GM23338 (cell line): ENCODE data around the gene ACSL3. TPM values are rescaled to one million over a fixed set of nuclear protein-coding genes. Genes with fewer than 3 reads are reported as not detected.

Experiments
- ATAC-seq: fragments of 200-7000 bp; cut with Tn5 transposase; 3 replicates; pipeline ENCODE4 v1.9.1; 2020
- DNase-seq: peaks from one replicate; pipeline ENCODE4 v3.0.0-alpha.2; 2015; ENCODE audit warnings: low spot score
- H2AFZ ChIP-seq: fragments of 200-600 bp; sonication (generic); 2 replicates; pipeline ENCODE4 v1.8.0; 2016; ENCODE audit warnings: antibody characterized with exemption, mild to moderate bottlenecking, moderate library complexity
- H3F3A ChIP-seq: fragments of 200-600 bp; sonication (generic); replicated peaks from 2 replicates; pipeline ENCODE4 v1.8.0; 2017; ENCODE audit warnings: antibody characterized with exemption, mixed run types, low read depth
- H3K27ac ChIP-seq: fragments of 200-600 bp; sonication (generic); 2 replicates; pipeline ENCODE4 v1.6.1; 2016; ENCODE audit warnings: low read depth
- H3K27me3 ChIP-seq: fragments of 200-600 bp; sonication (generic); 2 replicates; pipeline ENCODE4 v1.8.0; 2016; ENCODE audit warnings: mild to moderate bottlenecking, mixed run types, moderate library complexity; ENCODE audit not compliant: insufficient read depth
- H3K36me3 ChIP-seq: fragments of 200-600 bp; sonication (generic); 2 replicates; pipeline ENCODE4 v1.8.0; 2016; ENCODE audit warnings: mild to moderate bottlenecking; ENCODE audit not compliant: insufficient read depth
- H3K4me1 ChIP-seq: fragments of 200-600 bp; sonication (generic); 2 replicates; pipeline ENCODE4 v1.8.0; 2016; ENCODE audit warnings: mild to moderate bottlenecking, moderate library complexity; ENCODE audit not compliant: insufficient read depth
- H3K4me2 ChIP-seq: fragments of 200-600 bp; sonication (generic); 2 replicates; pipeline ENCODE4 v1.7.1; 2017; ENCODE audit warnings: mixed run types
- H3K4me3 ChIP-seq: fragments of 200-600 bp; sonication (generic); 2 replicates; pipeline ENCODE4 v1.6.1; 2016; ENCODE audit warnings: mixed run types
- H3K79me2 ChIP-seq: fragments of 200-600 bp; sonication (generic); replicated peaks from 2 replicates; pipeline ENCODE4 v1.8.0; 2017; ENCODE audit warnings: mild to moderate bottlenecking; ENCODE audit not compliant: insufficient read depth
- H3K9me2 ChIP-seq: fragments of 200-600 bp; sonication (generic); 2 replicates; pipeline ENCODE4 v1.8.0; 2017; ENCODE audit not compliant: insufficient read depth
- H4K20me1 ChIP-seq: fragments of 200-600 bp; sonication (generic); replicated peaks from 2 replicates; pipeline ENCODE4 v1.8.0; 2017; ENCODE audit warnings: mild to moderate bottlenecking; ENCODE audit not compliant: insufficient read depth
- H3K27ac Mint-ChIP-seq: 2 replicates; pipeline ENCODE4 v1.8.0; 2020; ENCODE audit warnings: inconsistent platforms, mild to moderate bottlenecking, moderate library complexity, mixed read lengths
- H3K27me3 Mint-ChIP-seq: 3 replicates; pipeline ENCODE4 v1.8.0; 2022; ENCODE audit warnings: low read depth, mild to moderate bottlenecking, moderate library complexity, mixed read lengths, inconsistent platforms; ENCODE audit not compliant: insufficient read depth, poor library complexity
- H3K36me3 Mint-ChIP-seq: 3 replicates; pipeline ENCODE4 v1.8.0; 2021; ENCODE audit warnings: low read depth, mild to moderate bottlenecking, inconsistent platforms, moderate library complexity, mixed read lengths
- H3K4me1 Mint-ChIP-seq: 3 replicates; pipeline ENCODE4 v1.8.0; 2020; ENCODE audit warnings: mild to moderate bottlenecking, inconsistent platforms, mixed read lengths
- H3K4me3 Mint-ChIP-seq: 3 replicates; pipeline ENCODE4 v1.8.0; 2021; ENCODE audit warnings: moderate library complexity, mild to moderate bottlenecking, inconsistent platforms, mixed read lengths
- H3K9me3 Mint-ChIP-seq: 3 replicates; pipeline ENCODE4 v1.8.0; 2020; ENCODE audit warnings: moderate library complexity, mild to moderate bottlenecking, inconsistent platforms, mixed read lengths
- CREB1 ChIP-seq: fragments of 250-450 bp; sonication (Bioruptor Pico); IDR thresholded peaks from 2 replicates; pipeline ENCODE4 v1.5.0; 2020; ENCODE audit warnings: low read depth, mild to moderate bottlenecking, moderate library complexity
- ETS1 ChIP-seq: IDR thresholded peaks from 2 replicates; pipeline ENCODE4 v1.6.1; 2016; ENCODE audit warnings: antibody characterized with exemption
- EZH2 ChIP-seq: fragments of 200-600 bp; sonication (generic); IDR thresholded peaks from one replicate; pipeline ENCODE4 v1.8.0; 2017; ENCODE audit warnings: antibody characterized with exemption, mild to moderate bottlenecking, low read depth; ENCODE audit not compliant: unreplicated experiment
- JUNB ChIP-seq: IDR thresholded peaks from one replicate; pipeline ENCODE4 v1.6.1; 2016; ENCODE audit warnings: antibody characterized with exemption; ENCODE audit not compliant: unreplicated experiment
- NANOG ChIP-seq: IDR thresholded peaks from 2 replicates; pipeline ENCODE4 v1.6.1; 2016; ENCODE audit warnings: antibody characterized with exemption, borderline replicate concordance
- POLR2AphosphoS5 ChIP-seq: IDR thresholded peaks from 2 replicates; pipeline ENCODE4 v1.6.1; 2016; ENCODE audit warnings: antibody characterized with exemption, low read depth
- STAT1 ChIP-seq: IDR thresholded peaks from one replicate; pipeline ENCODE4 v1.6.1; 2016; ENCODE audit warnings: antibody characterized with exemption; ENCODE audit not compliant: unreplicated experiment
- ZNF331 ChIP-seq: fragments of 250-450 bp; sonication (Bioruptor Pico); IDR thresholded peaks from 2 replicates; pipeline ENCODE4 v1.5.0; 2020; ENCODE audit warnings: low read depth, mild to moderate bottlenecking, moderate library complexity
- polyA plus RNA-seq: library from polyadenylated mRNA; unstranded; fragments of >200 nt; fragmentation: Nextera tagmentation; extraction: Ambion mirVana; gene quantifications from 2 replicates; pipeline ENCODE4 v1.2.1, GENCODE V29; 2016
- total RNA-seq: library from RNA; depleted of rRNA; stranded (reverse); fragments of >200 nt; shearing (Covaris generic); gene quantifications from 2 replicates; pipeline ENCODE4 v1.2.3, GENCODE V29; 2014
- TF ChIP-seq, protein P1 (sequence below), 2 experiments: fragments of 200-600 bp in 1 of 2; sonication (generic) in 1 of 2; conservative IDR thresholded peaks; 2 replicates each; pipeline versions ENCODE4 v1.5.1 to v1.6.1; 2016 to 2017; ENCODE audit warnings: antibody characterized with exemption in 2 of 2, low read depth in 2 of 2, mild to moderate bottlenecking in 2 of 2, moderate library complexity in 1 of 2
- TF ChIP-seq, protein P2 (sequence below): fragments of 250-450 bp; sonication (Bioruptor Pico); IDR thresholded peaks from 2 replicates; pipeline ENCODE4 v1.5.0; 2020; ENCODE audit warnings: mild to moderate bottlenecking, moderate library complexity

ACSL3 gene
- total and polyA plus RNA-seq, 2 experiments from 2014 or later, result 55.3 to 130 TPM

DNA sequence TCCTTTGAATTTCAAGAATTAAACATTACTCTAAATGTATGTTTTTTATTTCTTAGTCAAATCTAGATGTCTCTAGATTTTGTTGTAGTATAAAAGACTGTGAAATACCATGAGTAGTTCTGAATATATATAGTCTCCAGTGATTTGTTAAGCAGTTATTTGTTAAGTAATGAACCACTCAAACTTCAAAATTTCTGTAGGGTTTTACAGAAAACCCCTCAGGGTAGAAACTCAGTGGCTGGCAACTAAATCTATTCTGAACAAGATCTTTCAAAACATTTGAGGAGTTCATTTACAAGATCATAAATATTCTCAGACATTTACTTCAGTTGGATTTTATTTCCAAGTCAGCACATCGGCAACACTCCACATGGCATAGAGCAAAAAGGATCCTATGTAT, 35.8 kb upstream of the ACSL3 start:
- Histone ChIP-seq H3K27ac (no peak overlapping the region), H3K79me2 (no peaks in the 10 kb centered on the region), H3K4me2 (no peak overlapping the region), H3K4me3 (no peak overlapping the region), H3F3A (no peaks in the 10 kb centered on the region), H3K36me3 (no peaks in the 10 kb centered on the region), H2AFZ (no peak overlapping the region), H3K4me1 (no peaks in the 10 kb centered on the region), H3K27me3 (no peaks in the 10 kb centered on the region), H4K20me1 (no peaks in the 10 kb centered on the region), H3K9me2 (0 out of 2 replicates have a peak, but pooled peaks cover 4% of the 10 kb centered on the region)
- no peak for ATAC-seq
- TF ChIP-seq EZH2 (no peak), JUNB (no peak), ETS1 (no peak), ZNF331 (CRISPR knock-in tag) (no peak), NANOG (no peak), POLR2AphosphoS5 (no peak), CREB1 (no peak), STAT1 (no peak)
- TF ChIP-seq, protein P1, sequence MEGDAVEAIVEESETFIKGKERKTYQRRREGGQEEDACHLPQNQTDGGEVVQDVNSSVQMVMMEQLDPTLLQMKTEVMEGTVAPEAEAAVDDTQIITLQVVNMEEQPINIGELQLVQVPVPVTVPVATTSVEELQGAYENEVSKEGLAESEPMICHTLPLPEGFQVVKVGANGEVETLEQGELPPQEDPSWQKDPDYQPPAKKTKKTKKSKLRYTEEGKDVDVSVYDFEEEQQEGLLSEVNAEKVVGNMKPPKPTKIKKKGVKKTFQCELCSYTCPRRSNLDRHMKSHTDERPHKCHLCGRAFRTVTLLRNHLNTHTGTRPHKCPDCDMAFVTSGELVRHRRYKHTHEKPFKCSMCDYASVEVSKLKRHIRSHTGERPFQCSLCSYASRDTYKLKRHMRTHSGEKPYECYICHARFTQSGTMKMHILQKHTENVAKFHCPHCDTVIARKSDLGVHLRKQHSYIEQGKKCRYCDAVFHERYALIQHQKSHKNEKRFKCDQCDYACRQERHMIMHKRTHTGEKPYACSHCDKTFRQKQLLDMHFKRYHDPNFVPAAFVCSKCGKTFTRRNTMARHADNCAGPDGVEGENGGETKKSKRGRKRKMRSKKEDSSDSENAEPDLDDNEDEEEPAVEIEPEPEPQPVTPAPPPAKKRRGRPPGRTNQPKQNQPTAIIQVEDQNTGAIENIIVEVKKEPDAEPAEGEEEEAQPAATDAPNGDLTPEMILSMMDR (conservative IDR thresholded peaks at IDR 0.05; ENCODE audit: low read depth in 2 of 2), result no peak
- TF ChIP-seq, protein P2, sequence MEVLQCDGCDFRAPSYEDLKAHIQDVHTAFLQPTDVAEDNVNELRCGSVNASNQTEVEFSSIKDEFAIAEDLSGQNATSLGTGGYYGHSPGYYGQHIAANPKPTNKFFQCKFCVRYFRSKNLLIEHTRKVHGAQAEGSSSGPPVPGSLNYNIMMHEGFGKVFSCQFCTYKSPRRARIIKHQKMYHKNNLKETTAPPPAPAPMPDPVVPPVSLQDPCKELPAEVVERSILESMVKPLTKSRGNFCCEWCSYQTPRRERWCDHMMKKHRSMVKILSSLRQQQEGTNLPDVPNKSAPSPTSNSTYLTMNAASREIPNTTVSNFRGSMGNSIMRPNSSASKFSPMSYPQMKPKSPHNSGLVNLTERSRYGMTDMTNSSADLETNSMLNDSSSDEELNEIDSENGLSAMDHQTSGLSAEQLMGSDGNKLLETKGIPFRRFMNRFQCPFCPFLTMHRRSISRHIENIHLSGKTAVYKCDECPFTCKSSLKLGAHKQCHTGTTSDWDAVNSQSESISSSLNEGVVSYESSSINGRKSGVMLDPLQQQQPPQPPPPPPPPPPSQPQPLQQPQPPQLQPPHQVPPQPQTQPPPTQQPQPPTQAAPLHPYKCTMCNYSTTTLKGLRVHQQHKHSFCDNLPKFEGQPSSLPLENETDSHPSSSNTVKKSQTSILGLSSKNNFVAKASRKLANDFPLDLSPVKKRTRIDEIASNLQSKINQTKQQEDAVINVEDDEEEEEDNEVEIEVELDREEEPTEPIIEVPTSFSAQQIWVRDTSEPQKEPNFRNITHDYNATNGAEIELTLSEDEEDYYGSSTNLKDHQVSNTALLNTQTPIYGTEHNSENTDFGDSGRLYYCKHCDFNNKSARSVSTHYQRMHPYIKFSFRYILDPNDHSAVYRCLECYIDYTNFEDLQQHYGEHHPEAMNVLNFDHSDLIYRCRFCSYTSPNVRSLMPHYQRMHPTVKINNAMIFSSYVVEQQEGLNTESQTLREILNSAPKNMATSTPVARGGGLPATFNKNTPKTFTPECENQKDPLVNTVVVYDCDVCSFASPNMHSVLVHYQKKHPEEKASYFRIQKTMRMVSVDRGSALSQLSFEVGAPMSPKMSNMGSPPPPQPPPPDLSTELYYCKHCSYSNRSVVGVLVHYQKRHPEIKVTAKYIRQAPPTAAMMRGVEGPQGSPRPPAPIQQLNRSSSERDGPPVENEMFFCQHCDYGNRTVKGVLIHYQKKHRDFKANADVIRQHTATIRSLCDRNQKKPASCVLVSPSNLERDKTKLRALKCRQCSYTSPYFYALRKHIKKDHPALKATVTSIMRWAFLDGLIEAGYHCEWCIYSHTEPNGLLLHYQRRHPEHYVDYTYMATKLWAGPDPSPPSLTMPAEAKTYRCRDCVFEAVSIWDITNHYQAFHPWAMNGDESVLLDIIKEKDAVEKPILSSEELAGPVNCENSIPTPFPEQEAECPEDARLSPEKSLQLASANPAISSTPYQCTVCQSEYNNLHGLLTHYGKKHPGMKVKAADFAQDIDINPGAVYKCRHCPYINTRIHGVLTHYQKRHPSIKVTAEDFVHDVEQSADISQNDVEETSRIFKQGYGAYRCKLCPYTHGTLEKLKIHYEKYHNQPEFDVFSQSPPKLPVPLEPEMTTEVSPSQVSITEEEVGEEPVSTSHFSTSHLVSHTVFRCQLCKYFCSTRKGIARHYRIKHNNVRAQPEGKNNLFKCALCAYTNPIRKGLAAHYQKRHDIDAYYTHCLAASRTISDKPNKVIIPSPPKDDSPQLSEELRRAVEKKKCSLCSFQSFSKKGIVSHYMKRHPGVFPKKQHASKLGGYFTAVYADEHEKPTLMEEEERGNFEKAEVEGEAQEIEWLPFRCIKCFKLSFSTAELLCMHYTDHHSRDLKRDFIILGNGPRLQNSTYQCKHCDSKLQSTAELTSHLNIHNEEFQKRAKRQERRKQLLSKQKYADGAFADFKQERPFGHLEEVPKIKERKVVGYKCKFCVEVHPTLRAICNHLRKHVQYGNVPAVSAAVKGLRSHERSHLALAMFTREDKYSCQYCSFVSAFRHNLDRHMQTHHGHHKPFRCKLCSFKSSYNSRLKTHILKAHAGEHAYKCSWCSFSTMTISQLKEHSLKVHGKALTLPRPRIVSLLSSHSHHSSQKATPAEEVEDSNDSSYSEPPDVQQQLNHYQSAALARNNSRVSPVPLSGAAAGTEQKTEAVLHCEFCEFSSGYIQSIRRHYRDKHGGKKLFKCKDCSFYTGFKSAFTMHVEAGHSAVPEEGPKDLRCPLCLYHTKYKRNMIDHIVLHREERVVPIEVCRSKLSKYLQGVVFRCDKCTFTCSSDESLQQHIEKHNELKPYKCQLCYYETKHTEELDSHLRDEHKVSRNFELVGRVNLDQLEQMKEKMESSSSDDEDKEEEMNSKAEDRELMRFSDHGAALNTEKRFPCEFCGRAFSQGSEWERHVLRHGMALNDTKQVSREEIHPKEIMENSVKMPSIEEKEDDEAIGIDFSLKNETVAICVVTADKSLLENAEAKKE (CRISPR knock-in tag), result no peak
- peaks cover 2% of the 10 kb centered on the region for H3K27me3 Mint-ChIP-seq
- H3K9me3 Mint-ChIP-seq, result no peaks in the 10 kb centered on the region
- H3K4me3 Mint-ChIP-seq, result no peak overlapping the region
- no peak for DNase-seq
- no peak overlapping the region for H3K27ac Mint-ChIP-seq
- H3K36me3 Mint-ChIP-seq, result no peaks in the 10 kb centered on the region
- no peaks in the 10 kb centered on the region for H3K4me1 Mint-ChIP-seq
